ENCODE measurements around the gene CPPED1. TPM values are rescaled to one million over a fixed set of nuclear protein-coding genes. Genes with fewer than 3 reads are reported as not detected.

The CPPED1 gene
- total RNA-seq, 1 donor from 2014 or later = 34.0 TPM

DNA sequence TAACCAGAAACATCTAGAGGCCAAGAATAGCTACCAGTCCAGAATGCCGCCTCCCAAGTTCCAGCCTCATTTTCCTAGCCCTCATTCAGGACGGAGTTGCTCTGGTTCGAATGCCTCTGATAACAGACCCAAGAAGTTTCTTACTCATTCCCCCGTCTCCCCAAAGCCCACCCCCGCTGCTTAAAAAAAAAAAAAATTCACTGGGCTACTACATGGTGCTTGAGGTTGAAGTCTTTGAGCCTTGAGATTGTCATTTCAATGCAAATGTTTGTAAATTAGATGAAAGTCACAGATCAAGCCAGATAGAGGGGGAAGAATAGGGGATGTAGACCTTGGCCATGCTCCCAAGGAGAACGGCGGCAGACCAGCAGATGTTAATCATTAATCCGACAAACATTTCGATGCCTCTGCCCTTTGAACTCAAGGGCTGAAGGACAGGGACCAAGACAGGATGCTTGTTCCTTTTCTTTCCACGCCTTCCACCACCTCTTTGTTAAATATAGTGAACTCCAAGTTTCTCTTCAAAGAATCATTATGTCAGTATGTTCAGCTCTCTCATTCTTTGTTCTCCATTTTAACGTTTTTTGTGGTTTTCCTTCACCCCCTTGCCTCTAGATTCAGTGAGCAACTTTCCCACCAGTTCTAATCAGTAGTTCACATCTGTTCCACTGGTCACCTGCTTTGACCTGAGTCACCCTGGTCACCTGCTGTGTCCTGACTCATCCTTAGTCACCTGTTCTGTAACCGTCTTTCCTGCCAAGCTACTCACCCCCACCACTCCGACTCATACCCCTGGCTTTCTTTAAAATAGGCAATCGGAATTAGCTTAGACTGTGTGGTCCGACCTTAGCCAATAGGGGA, 190.3 kb downstream of the CPPED1 start:
- ATAC-seq (peak; percentile 80), DNase-seq (ENCODE audit: low spot score) (peak; percentile 71)

DNA sequence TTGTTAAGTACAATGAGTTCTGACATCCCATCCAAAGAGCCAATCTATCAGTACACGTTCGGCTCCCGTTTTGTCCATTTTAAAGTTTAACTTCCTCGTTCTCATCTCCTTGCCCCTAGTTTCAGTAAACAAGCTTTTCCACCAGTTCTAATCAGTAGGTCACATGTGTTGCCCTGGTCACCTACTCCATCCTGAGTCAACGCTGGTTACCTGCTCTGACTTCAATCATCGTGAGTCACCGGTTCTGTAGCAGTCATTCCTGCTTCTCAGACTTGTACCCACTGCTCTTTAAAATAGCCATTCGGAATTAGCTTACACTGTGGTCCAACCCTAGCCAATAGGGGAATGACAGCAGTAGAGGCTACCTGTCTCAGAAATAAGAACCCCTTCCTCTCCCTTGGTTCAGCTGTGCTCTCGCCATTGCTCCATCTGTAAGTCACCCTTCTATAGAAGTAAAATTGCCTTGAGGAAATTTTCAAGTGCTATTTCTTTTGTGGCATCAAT, 191.0 kb downstream of the CPPED1 start:
- DNase-seq (ENCODE audit: low spot score) (no peak), ATAC-seq (peak; percentile 67)

DNA sequence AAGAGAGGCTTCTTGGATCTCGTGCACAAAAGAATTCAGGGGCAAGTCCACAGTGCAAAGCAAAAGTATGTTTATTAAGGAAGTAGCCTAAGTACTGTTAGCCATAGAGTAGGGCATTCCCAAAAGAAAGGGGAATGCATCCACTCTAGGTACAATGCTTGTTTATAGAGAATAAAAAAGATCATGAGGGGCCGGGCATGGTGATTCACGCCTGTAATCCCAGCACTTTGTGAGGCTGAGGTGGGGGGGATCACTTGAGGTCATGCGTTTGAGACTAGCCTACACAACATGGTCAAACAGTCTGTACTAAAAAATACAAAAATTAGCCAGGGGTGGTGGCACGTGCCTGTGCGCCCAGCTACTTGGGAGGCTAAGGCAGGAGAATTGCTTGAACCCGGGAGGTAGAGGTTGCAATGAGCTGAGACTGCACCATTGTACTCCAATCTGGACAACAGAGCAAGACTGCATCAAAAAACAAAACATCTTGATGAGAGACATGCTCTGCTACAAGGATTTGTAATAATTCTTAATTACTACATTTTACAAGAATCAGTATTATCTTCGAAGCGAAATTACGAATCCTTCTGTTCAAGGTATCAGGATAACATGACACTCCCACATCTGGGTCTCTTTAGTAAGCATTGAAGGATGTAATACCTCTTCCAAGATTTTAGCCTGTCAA, 191.6 kb downstream of the CPPED1 start:
- DNase-seq (ENCODE audit: low spot score) = no peak
- no peak for ATAC-seq

DNA sequence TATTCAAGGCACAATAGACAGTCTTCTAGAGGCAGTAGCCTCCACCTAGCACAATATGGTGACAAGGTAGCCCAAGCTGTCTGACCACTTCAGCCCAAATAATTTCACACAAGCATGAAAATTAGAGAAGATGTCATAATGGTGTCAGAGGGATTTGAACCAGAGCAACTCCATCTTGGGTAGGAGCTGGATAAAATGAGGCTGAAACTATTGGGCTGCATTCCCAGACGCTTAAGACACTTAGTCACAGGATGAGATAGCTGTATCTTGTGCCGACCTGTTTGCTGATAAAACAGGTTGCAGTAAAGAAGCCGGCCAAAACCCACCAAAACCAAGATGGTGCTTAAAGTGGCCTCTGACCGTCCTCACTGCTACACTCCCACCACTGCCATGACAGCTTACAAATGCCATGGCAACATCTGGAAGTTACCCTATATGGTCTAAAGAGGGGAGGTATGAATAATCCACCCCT, 192.6 kb downstream of the CPPED1 start:
- no peak for ATAC-seq
- no peak for DNase-seq (ENCODE audit: low spot score)

DNA sequence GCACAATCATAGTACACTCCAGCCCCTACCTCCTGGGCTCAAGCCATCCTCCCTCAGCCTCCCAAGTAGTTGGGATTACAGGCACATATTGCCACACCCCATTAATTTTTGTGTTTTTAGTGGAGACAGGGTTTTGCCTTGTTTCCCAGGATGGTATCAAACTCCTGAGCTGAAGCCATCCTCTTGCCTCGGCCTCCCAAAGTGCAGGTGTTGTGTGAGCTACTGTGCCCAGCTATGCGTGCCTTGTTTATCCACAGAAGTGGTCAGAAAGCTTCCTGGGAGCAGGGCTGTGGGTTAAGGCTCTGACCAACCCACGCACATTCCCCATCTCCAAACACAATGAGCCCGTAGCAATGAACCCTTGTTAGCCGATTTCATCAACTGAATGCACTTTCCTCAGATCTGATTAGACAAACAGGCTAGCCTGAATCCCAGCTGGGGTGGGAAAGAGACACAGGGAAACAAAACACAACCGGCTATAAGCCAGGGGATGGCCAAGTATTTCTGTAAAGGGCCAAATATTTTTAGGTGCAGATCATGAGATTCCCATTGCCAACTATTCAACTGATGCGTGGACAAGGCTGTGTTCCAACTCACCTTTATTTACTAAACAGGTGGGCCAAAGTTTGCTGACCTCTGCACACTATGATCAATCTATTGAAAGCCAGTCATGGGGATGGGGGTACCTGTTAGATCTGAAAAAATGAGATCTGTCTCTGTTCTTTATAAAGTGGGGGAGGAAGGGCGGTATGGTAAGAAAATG, 193.6 kb downstream of the CPPED1 start:
- ATAC-seq = peak; percentile 46
- DNase-seq (ENCODE audit: low spot score) = no peak

Other genes with a start within 250 kb of the CPPED1 start
- gene SHISA9, start 97.7 kb upstream of the CPPED1 start, total RNA-seq = 0.05 TPM

All from left lobe of liver (tissue), 2 donors.